DOHH2 (cell line): Measurements from ENCODE around the gene VWA5B1.

Experiments
- CTCF ChIP-seq: fragments of 200-600 bp; sonication (generic); IDR thresholded peaks from one replicate; pipeline ENCODE4 v1.5.1; 2014; ENCODE audit warnings: antibody characterized with exemption, mild to moderate bottlenecking, low read depth, low read length; ENCODE audit not compliant: poor library complexity, severe bottlenecking
- EZH2phosphoT487 ChIP-seq: fragments of 200-600 bp; sonication (generic); IDR thresholded peaks from 2 replicates; pipeline ENCODE4 v1.6.1; 2017; ENCODE audit warnings: borderline replicate concordance, mild to moderate bottlenecking, antibody characterized with exemption, low read length, moderate library complexity, mixed read lengths

GRCh38 chr1:20334103-20334502 lies 43.4 kb downstream of the VWA5B1 start:
- no peak for TF ChIP-seq CTCF
- TF ChIP-seq EZH2phosphoT487, result no peak
